ENCODE data around the gene CLASP2. TPM values are rescaled to one million over a fixed set of nuclear protein-coding genes. Genes with fewer than 3 reads are reported as not detected.

The CLASP2 gene
- total and polyA plus RNA-seq, 7 donors: 7.3 to 71.9 (median 37.7) TPM

Other genes with a start within 250 kb of the CLASP2 start
- gene PDCD6IP, start 80.4 kb upstream of the CLASP2 start, total RNA-seq: 100 to 1,000 TPM; 116 to 152 (median 127) TPM
- 10 to 100 TPM; 30.6 to 98.4 (median 47.9) TPM for gene PDCD6IP, start 80.4 kb upstream of the CLASP2 start, polyA plus RNA-seq